GM06990 (cell line): ENCODE measurements around the gene ZKSCAN1.

Experiments used
- DNase-seq: peaks from one replicate; pipeline ENCODE4 v3.0.0-alpha.2; 2011; ENCODE audit not compliant: insufficient read length; ENCODE audit errors: extremely low read depth
- H3K27me3 ChIP-seq: replicated peaks from 2 replicates; pipeline ENCODE4 v1.6.0; 2011; ENCODE audit warnings: low read length; ENCODE audit not compliant: control insufficient read depth, insufficient read depth
- H3K36me3 ChIP-seq: 2 replicates; pipeline ENCODE4 v1.5.1; 2011; ENCODE audit warnings: low read length; ENCODE audit not compliant: control insufficient read depth, insufficient read depth
- H3K4me3 ChIP-seq: replicated peaks from 2 replicates; pipeline ENCODE4 v1.5.1; 2011; ENCODE audit warnings: low read depth, mild to moderate bottlenecking, control low read depth, low read length
- CTCF ChIP-seq: IDR thresholded peaks from 2 replicates; pipeline ENCODE4 v1.5.1; 2011; ENCODE audit warnings: low read length, control low read depth, mild to moderate bottlenecking, inconsistent platforms; ENCODE audit not compliant: insufficient read depth, poor library complexity, severe bottlenecking

ZKSCAN1 gene

GRCh38 chr7:100053215-100053614 lies 37.8 kb downstream of the ZKSCAN1 start:
- DNase-seq = peak; percentile 31
- peaks cover 9% of the 10 kb centered on the region for H3K36me3 ChIP-seq
- H3K27me3 ChIP-seq = no peaks in the 10 kb centered on the region
- peak; percentile 9 for TF ChIP-seq CTCF
- no peak overlapping the region for H3K4me3 ChIP-seq

- Histone ChIP-seq H3K27me3 (no peaks in the 10 kb centered on the region), H3K36me3 (peaks cover 10% of the 10 kb centered on the region), H3K4me3 (no peak overlapping the region)
- no peak for TF ChIP-seq CTCF
- no peak for DNase-seq
These were observed 41.6 kb downstream of the ZKSCAN1 start for GRCh38 chr7:100057006-100057405.

- peaks cover 12% of the 10 kb centered on the region for H3K36me3 ChIP-seq
- H3K27me3 ChIP-seq = no peaks in the 10 kb centered on the region
- no peak overlapping the region for H3K4me3 ChIP-seq
- DNase-seq = no peak
- no peak for TF ChIP-seq CTCF
These were observed 43.9 kb downstream of the ZKSCAN1 start for GRCh38 chr7:100059251-100059739.

- no peak for TF ChIP-seq CTCF
- Histone ChIP-seq H3K4me3 (no peak overlapping the region), H3K36me3 (peaks cover 14% of the 10 kb centered on the region)
These were observed 46.3 kb downstream of the ZKSCAN1 start for GRCh38 chr7:100061518-100062193.

GRCh38 chr7:100063376-100063775 lies 48.0 kb downstream of the ZKSCAN1 start:
- Histone ChIP-seq H3K27me3 (no peaks in the 10 kb centered on the region), H3K4me3 (no peak overlapping the region), H3K36me3 (peaks cover 8% of the 10 kb centered on the region)
- no peak for TF ChIP-seq CTCF
- no peak for DNase-seq

More at GRCh38 chr7:100061518-100062193, 46.3 kb downstream of the ZKSCAN1 start:
- no peak for DNase-seq
- no peaks in the 10 kb centered on the region for H3K27me3 ChIP-seq
